Motor neuron (in vitro differentiated cells): ENCODE results near the gene NALCN. TPM values are rescaled to one million over a fixed set of nuclear protein-coding genes. Genes with fewer than 3 reads are reported as not detected.

Experiments used
- ATAC-seq, 8 experiments: fragments of 200-7000 bp; cut with Tn5 transposase; replicated peaks in 6 of 8; 2 replicates each; pipeline ENCODE4 v1.8.0; 2021; ENCODE audit warnings: mild to moderate bottlenecking in 8 of 8, moderate library complexity in 8 of 8
- H3K27ac ChIP-seq, 2 donors: fragments of 250-450 bp; sonication (Bioruptor Pico); 2 replicates each; pipeline ENCODE4 v1.9.0; 2021; ENCODE audit warnings: antibody characterized with exemption in 2 of 2, mild to moderate bottlenecking in 2 of 2, moderate library complexity in 1 of 2
- H3K4me1 ChIP-seq, 2 donors: fragments of 250-450 bp; sonication (Bioruptor Pico); replicated peaks in 1 of 2; 2 replicates each; pipeline ENCODE4 v1.6.1; 2021; ENCODE audit warnings: antibody characterized with exemption in 2 of 2, mild to moderate bottlenecking in 2 of 2, moderate library complexity in 1 of 2
- H3K4me3 ChIP-seq, 5 donors: fragments of 250-450 bp; sonication (Bioruptor Pico); 2 replicates each; pipeline ENCODE4 v1.9.0; 2021; ENCODE audit warnings: antibody characterized with exemption in 5 of 5, mild to moderate bottlenecking in 5 of 5, moderate library complexity in 4 of 5
- WGBS, 10 experiments: fragments of 450-650 bp; shearing (Covaris generic); methylation state at CpG; one replicate each; pipeline ENCODE4 v1.0.0; 2022; 5-methylcytosine and 5-hydroxymethylcytosine counted together
- in situ Hi-C, 9 experiments: fragments of 400-800 bp; cut with MboI; loops; one replicate each; pipeline ENCODE4 v1.15.0; 2021; ENCODE audit warnings: low sequenced_read_pairs in 9 of 9, low pct_unique_long_range_greater_than_20kb in 2 of 9; ENCODE audit not compliant: unreplicated experiment in 9 of 9
- total RNA-seq, 8 experiments: library from RNA; unstranded; fragments of 300-600 nt; gene quantifications; 2 replicates each; pipeline versions ENCODE4 v1.2.3 to v1.2.4, GENCODE V29; 2022

NALCN gene
- 10 to 100 TPM in 1 of 8 experiments, 1 to 10 TPM in 4, under 1 TPM in 3; 0.40 to 21.3 (median 3.0) TPM for total RNA-seq

- in situ Hi-C loops = no loop called here
- peak within 1 kb of the TSS; percentile 46 to 91 (median 65) for H3K4me3 ChIP-seq
- H3K27ac ChIP-seq = no peak within 1 kb of the TSS
- WGBS, 10 experiments = 3 to 24% (median 16%) methylated on average over 2 to 18 of the region's 85 CpGs; no CpG with 5 or more reads in 6 of the 10 experiments
- ATAC-seq = peak; percentile 88 to 94 (median 90)
- H3K4me1 ChIP-seq = peaks cover 0 to 5% of the 10 kb centered on the region in 2 donors
These were observed at the start of gene NALCN for GRCh38 chr13:101416181-101417042. Gene NALCN (minus strand): TSS chr13:101416508. CDS start chr13:101399126, 17,382 bp downstream.

GRCh38 chr13:101465877-101466276 lies 49.6 kb upstream of the NALCN start:
- ATAC-seq = no peak
- Histone ChIP-seq H3K4me3 (no peak overlapping the region), H3K27ac (no peak overlapping the region), H3K4me1 (no peaks in the 10 kb centered on the region)
- in situ Hi-C loops = loop anchor here in 3 of 9 experiments (25.0 kb wide), 2 partner anchors 304 to 329 kb away; no protein-coding TSS in a partner anchor
- WGBS, 10 experiments = 0 to 100% (median 80%) methylated on average over 1 to 3 of the region's 3 CpGs; no CpG with 5 or more reads in 1 of the 10 experiments

GRCh38 chr13:101457176-101457575 lies 40.9 kb upstream of the NALCN start:
- H3K4me1 ChIP-seq = no peaks in the 10 kb centered on the region
- in situ Hi-C loops = loop anchor here in 3 of 9 experiments (25.0 kb wide), 2 partner anchors 295 to 320 kb away; no protein-coding TSS in a partner anchor
- H3K4me3 ChIP-seq = no peak overlapping the region
- no peak for ATAC-seq
- WGBS, 10 experiments = 87 to 100% (median 100%) methylated on average over 1 to 2 of the region's 2 CpGs; no CpG with 5 or more reads in 7 of the 10 experiments
- no peak overlapping the region for H3K27ac ChIP-seq

GRCh38 chr13:101455863-101456262 lies 39.6 kb upstream of the NALCN start:
- no peaks in the 10 kb centered on the region for H3K4me1 ChIP-seq
- 0 to 75% (median 7%) methylated on average over 1 to 3 of the region's 3 CpGs; no CpG with 5 or more reads in 2 of the 10 experiments for WGBS, 10 experiments
- H3K4me3 ChIP-seq = no peak overlapping the region
- H3K27ac ChIP-seq = no peak overlapping the region
- in situ Hi-C loops = loop anchor here in 3 of 9 experiments (25.0 kb wide), 2 partner anchors 294 to 319 kb away; no protein-coding TSS in a partner anchor
- peak in 6 of 8 experiments; percentile 28 to 94 (median 70) for ATAC-seq

GRCh38 chr13:101454767-101455166 lies 38.5 kb upstream of the NALCN start:
- 0 to 100% (median 43%) methylated on average over 1 to 2 of the region's 2 CpGs; no CpG with 5 or more reads in 1 of the 10 experiments for WGBS, 10 experiments
- in situ Hi-C loops = loop anchor here in 3 of 9 experiments (25.0 kb wide), 2 partner anchors 292 to 317 kb away; no protein-coding TSS in a partner anchor
- ATAC-seq = no peak
- H3K4me1 ChIP-seq = no peaks in the 10 kb centered on the region
- H3K27ac ChIP-seq = no peak overlapping the region
- no peak overlapping the region for H3K4me3 ChIP-seq

GRCh38 chr13:101453784-101454201 lies 37.5 kb upstream of the NALCN start:
- WGBS, 10 experiments = 2 to 69% (median 39%) methylated on average over 1 to 26 of the region's 41 CpGs; no CpG with 5 or more reads in 6 of the 10 experiments
- in situ Hi-C loops = loop anchor here in 3 of 9 experiments (25.0 kb wide), 2 partner anchors 291 to 316 kb away; no protein-coding TSS in a partner anchor
- Histone ChIP-seq H3K27ac (no peak overlapping the region), H3K4me3 (no peak overlapping the region), H3K4me1 (no peaks in the 10 kb centered on the region)
- ATAC-seq = peak in 3 of 8 experiments; percentile 3 to 57 (median 12)

GRCh38 chr13:101452519-101453485 lies 36.5 kb upstream of the NALCN start, which contains the start of gene ITGBL1:
Gene ITGBL1 (plus strand): TSS chr13:101452675. CDS start chr13:101452834, 159 bp downstream.
- ATAC-seq = peak in 3 of 8 experiments; percentile 12 to 61 (median 20)
- WGBS, 10 experiments = 2 to 100% (median 87%) methylated on average over 1 to 9 of the region's 18 CpGs
- no peaks in the 10 kb centered on the region for H3K4me1 ChIP-seq
- H3K27ac ChIP-seq = no peak within 1 kb of the TSS
- H3K4me3 ChIP-seq = no peak within 1 kb of the TSS
- in situ Hi-C loops = loop anchor here in 3 of 9 experiments (25.0 kb wide), 2 partner anchors 291 to 316 kb away; no protein-coding TSS in a partner anchor

- no peak overlapping the region for H3K27ac ChIP-seq
- H3K4me1 ChIP-seq = no peaks in the 10 kb centered on the region
- no peak for ATAC-seq
- H3K4me3 ChIP-seq = no peak overlapping the region
- in situ Hi-C loops = loop anchor here in 3 of 9 experiments (25.0 kb wide), 2 partner anchors 289 to 314 kb away; no protein-coding TSS in a partner anchor
These were observed 35.3 kb upstream of the NALCN start for GRCh38 chr13:101451641-101452040.

- H3K4me3 ChIP-seq = no peak overlapping the region
- H3K4me1 ChIP-seq = no peaks in the 10 kb centered on the region
- no peak for ATAC-seq
- WGBS, 10 experiments = 43 to 100% (median 100%) methylated on average over 1 to 2 of the region's 2 CpGs; no CpG with 5 or more reads in 4 of the 10 experiments
- in situ Hi-C loops = loop anchor here in 3 of 9 experiments (25.0 kb wide), 2 partner anchors 288 to 313 kb away; no protein-coding TSS in a partner anchor
- no peak overlapping the region for H3K27ac ChIP-seq
These were observed 34.4 kb upstream of the NALCN start for GRCh38 chr13:101450749-101451130.

GRCh38 chr13:101449790-101450748 lies 33.8 kb upstream of the NALCN start:
- ATAC-seq = peak in 4 of 8 experiments; percentile 43 to 55 (median 48)
- Histone ChIP-seq H3K4me3 (no peak overlapping the region), H3K27ac (no peak overlapping the region), H3K4me1 (no peaks in the 10 kb centered on the region)
- whole genome bisulfite sequencing, 10 experiments = 0 to 80% (median 60%) methylated on average over 2 to 5 of the region's 5 CpGs; no CpG with 5 or more reads in 1 of the 10 experiments
- in situ Hi-C loops = loop anchor here in 3 of 9 experiments (25.0 kb wide), 2 partner anchors 288 to 313 kb away; no protein-coding TSS in a partner anchor

- ATAC-seq = peak in 4 of 8 experiments; percentile 24 to 56 (median 37)
- Histone ChIP-seq H3K4me3 (no peak overlapping the region), H3K27ac (no peak overlapping the region), H3K4me1 (no peaks in the 10 kb centered on the region)
- 50 to 100% (median 85%) methylated on average over 1 to 3 of the region's 4 CpGs; no CpG with 5 or more reads in 5 of the 10 experiments for WGBS, 10 experiments
- in situ Hi-C loops = no loop called here
These were observed 31.5 kb upstream of the NALCN start for GRCh38 chr13:101447852-101448251.
